ENCODE data around the gene MAP2K5.

The MAP2K5 gene

DNA sequence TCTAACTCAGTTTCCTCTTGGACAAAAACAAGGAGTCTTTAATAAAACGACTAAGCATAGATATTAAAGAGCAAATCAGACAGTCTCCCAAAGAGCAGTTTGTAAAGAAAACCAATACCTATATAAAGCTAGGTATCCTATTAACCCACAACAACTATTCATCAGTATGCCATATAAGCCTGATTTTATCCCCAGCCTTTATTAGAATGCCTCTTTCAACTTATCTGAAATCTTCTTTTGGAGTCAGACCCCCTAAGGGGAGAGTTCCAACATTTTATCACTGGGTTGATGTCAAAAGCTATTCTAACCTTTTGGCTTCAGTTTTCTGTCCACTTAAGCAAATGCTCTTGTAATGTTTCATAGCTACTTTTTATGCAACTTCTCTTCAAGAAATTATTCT, 17.8 kb downstream of the MAP2K5 start:
- no peak for DNase-seq

DNA sequence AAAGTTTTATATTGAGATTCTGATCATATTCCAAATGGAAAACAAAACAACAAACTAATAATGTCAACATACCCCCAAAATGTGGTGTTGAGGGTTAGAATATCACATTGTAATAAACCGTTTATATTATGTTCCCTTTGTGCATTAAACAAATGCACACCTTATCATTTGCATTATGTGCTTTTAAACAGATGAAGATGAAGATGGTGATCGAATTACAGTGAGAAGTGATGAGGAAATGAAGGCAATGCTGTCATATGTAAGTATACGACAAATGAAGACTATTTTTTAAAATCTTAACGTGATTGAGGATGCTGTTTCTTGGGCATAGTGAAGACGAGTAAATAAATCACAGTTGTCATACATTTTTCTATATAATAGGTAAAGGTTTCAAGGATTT, 20.6 kb downstream of the MAP2K5 start:
- DNase-seq, result no peak

DNA sequence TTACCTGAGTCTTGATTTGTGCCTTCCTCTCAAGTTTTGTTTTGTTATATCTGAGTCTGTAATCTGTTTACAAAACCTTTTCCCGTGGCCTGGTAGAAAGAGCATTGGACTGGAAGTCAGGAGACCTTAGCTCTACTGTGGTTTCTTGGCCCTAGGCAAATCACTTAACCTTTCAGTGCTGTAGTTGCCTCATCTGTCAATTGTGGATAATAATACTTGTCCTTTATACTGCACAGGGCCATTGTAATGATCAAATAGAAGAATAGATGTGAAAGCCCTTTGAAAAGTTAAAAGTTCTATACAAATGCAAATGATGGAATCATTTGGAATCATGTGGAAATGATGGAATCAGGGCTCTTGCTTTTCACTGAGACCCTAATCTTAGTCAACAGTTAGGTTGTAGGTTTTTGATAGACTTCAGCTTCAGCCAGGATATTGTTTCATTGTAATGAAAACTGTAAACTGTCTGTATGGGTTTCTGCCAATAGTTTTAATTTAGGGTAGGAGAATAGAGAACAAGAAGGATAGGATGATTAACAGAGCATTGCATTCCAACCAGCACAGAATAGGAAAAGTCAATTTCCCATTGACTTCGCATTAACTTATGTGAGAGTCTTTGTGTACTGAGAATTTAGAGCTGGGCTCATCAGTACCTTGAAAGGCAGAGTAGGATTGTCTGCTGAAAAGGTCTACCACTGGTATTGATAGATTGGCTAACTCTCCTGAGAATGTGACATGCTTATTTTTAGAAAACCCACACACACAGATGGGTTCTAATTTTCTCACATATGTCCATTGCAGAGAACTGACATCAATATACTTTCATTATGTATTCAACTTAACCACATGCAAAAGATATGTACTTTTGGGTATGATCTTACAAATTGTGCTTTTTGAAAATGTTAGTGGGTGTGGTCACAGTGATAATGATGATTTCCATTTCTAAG, 21.8 kb downstream of the MAP2K5 start:
- DNase-seq, result no peak

DNA sequence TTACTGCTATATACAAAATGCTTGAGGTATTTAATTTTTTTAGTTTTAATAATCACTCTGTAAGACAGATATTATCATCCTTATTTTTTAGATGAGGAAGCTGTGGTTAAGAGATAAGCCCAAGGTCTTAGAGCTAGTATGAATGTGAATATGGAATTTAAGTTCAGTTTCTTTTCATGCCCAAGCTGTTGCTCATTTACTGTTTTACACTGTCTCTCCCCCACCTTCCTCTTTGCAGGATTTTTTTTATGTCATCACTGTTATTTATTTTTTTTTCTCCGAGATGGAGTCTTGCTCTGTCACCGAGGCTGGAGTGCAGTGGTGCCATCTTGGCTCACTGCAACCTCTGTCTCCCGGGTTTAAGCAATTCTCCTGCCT, 22.5 kb downstream of the MAP2K5 start:
- DNase-seq, result no peak

DNA sequence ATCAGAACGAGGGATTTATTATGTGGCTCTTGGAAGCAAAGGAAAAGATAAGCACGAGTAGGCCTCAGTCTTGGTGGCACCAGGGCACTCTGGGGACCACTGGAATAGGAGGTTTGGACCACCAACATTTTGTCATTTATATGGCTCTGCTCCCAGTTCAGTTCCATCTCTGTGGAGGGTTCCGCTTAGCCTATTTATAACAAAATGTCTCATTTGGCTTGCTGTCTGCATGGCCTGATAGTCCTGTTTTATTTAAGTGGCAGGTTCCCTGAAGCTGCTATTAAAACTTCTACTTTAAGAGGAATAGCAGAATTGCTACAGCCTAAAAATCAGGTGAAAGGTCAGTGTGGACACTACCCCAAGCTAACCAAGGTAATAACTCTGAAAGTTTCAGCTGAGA, 27.2 kb downstream of the MAP2K5 start:
- DNase-seq, result no peak

DNA sequence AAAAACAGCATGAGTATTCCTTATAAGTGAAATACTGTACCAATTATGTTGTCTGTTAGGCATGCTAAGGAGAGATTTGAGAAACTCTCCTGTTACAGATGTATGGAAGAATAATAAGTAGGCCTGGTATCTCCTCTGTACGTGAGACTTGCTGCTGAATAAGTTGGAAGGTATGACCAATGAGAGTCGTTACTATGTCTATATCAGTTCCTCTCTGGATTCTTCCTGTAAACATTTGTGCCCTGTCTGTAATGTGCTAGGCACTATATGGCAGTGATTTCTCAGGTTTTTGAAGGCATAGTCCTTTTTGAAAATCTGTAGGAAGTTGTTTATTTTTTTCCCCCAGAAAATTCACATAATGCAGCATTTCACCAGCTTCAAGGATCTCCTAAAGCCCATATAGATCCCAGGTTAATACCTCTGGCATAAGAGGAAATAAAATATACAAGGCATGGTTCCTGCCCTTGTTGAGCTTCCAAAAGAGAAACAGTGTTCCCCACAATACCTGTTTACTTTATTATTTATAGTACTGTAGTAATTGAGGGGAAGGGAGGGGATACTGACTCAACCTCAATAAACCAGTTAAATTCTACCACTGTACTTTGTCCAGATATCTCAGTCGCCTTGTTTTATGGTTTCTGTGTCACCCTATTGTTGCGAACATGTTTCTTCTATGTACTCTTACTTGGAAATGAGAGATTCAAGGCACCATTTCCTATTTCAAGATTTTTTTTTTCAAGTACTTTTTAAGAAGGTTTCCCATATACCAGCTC, 28.6 kb downstream of the MAP2K5 start:
- DNase-seq, result no peak

DNA sequence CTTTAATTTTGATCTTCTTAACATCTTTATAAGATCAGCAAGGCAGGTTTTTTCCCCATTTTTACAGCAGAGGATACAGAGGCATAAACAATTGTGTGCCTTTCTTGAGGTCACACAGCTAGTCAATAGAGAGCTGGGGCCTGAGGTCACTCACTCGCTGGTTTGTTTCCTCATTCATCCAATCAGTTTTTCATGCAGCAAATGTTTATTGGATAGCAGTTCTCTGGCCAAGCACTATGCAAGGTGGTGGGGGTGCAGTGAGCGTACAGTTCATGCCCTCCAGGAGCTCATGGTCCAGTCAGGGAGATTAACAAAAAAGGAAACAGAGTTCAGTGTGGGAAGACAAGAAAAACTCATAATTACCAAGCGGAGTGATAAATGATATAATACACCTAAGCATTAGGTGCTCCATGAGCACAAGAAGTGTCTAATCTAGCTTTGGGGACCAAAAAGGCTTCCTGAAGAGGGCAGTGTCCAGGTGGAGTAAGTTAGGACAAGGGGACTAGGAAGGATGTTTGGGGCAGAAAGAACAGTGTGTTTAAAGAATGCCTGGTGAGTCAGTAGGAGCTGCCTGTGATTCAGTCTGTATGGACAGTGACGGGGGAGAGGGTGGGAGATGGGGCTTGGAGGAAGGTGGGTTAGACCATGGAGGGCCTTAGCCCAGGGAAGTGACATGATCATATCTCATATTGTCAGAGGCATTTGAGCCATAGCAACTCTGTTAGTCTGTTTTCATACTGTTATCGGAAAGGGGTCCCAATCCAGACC, 29.3 kb downstream of the MAP2K5 start:
- DNase-seq, result no peak

DNA sequence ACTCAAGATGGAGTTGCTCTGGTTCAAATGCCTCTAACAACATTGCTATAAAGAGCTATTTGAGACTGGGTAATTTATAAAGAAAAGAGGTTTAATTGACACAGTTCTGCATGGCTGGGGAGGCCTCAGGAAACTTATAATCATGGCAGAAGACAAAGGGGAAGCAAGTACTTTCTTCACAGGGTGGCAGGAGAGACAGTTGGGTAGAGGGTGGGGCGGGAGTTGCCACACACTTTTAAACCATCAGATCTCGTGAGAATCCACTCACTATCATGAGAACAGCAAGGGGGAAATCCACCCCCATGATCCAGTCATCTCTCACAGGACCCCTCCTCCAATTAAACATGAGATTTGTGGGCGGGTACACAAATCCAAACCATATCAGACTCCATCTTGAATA, 30.7 kb downstream of the MAP2K5 start:
- no peak for DNase-seq

DNA sequence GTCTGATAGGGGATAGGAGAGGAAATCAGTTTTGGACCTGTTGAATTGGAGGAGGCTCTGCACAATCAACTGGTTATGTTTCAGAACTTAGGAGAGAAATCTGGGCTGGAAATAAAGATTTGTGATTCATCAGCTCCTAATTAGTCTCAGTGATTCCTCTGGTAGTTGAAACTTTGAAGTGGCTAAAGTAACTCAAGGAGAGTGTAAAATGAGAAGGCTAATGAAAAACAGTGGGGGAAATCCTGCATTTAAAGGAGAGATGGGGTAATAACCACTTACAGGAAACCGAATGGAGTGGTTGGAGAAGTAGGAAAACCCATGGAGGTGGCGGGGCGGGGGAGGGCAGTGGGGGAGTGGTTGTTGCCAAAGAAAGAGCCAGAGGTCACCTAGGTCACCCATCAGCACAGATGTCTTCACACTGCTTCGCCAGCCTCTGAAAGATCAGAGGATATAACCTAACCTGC, 32.6 kb downstream of the MAP2K5 start:
- no peak for DNase-seq

DNA sequence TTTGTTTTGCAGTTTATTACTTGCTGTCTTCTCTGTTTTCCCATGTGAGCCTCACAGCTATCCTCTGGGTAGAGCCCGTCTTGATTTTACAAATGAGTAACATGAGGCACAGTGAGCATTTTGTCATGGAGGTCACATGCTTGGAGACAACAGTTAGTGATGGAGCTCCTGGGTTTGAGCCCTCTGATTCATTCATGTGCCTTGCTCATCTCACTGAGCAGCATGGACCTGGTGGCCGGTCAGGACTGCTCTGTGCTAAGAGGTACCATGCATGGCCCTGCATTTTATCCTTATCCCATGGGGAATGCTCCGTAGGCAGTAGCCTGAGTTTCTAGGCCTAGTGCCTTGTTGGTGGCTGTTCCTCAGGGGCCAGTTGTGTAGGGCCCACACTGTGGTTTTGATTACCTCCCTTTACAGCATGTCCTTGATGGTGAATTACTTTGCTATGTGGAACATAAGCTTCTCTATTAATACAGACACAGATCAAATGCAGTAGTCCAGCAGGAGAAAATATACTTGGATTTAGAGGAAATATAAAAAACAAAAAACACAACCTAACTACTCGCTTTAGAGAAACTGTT, 35.6 kb downstream of the MAP2K5 start:
- no peak for DNase-seq

DNA sequence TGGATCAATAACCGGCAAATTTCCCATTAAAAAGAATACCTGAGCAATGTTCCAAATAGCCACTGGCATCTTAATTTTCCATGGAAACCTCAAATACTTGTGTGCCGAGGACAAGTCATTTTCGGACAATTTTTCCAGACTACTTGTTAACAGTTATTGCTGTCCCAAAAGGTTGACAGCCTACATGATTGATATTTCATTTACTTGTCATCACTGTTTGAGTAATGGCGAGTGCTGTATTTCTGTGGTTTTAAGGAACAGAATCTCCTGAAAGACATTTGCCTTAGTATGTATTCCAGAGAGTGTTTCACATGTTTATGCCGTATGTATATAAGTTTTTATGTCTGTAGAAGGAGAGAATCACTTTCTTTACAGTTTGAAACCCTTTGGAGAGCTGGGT, 36.7 kb downstream of the MAP2K5 start:
- DNase-seq, result no peak

DNA sequence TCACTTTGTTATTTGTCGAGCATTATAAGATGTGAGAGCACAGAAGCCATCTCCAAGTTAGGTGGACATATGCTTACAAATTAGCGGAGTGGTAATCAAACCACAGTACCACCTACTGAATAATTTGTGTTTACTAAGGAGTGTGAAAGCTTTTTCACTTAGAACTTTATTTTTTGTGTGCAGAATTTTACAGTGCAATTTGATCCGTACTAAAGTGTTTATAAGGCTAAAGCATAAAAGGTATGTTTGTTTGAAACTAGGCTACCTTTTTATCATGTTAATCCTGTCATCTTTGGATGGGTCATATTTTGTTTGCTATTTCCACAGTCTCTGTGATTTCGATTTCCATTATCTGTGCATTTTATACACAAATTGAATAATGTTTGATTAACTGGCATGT, 37.5 kb downstream of the MAP2K5 start:
- DNase-seq, result no peak

DNA sequence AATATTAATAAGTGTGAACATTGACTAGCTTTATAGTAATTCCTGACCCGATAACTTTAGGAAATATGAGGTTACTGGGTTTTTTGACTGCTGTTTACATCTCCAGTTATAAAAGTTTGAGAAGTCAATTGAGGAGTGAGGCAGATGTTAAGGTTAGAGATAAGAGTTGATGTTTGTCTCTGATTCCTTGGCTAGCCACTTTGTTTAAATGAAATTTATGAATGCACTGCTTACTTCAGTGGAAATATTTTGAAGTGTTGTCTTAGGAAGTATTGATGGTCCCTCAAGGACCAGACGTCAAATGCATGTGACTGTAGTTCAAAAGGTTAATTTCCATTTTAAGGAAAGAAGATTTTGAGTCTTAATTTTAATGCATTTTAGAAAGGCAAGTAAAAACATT, 41.7 kb downstream of the MAP2K5 start:
- DNase-seq, result no peak

DNA sequence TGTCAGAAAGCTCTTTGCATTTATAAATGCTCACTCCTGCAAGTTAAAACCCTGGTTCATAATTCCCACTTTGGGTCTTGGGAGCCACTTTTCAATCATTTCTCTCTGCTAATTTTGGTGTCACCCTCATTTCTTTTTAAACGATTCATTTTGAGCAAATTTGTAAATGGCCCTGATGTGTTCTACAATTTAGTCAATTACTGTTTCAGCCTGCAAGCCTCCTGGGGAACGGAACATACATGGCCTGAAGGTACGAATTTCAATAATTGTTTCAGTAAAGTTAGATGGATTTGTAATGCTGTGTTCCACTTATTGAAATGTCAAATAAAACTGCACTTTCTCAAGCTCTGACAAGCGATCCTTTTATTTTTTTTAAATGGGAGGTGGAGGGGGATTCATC, 43.2 kb downstream of the MAP2K5 start:
- no peak for DNase-seq

DNA sequence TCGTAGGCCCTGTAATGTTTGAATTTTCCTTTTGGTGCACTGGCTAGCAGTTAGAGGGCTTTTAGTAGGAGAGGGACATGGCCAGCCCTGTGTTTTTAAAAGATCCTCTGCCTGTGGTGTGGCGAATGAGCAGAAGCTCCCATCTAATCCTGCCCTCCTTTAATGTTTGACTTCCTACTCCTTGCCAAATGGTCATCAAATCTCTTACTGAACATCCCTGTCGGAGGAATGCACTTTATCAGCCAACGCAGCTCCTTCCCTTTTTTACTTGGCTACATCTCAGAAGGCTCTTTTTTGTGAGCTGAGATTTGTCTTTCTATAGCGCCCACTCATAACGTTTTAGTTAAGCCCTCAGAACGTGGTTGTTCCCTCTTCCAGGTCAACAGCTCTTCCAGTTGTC, 44.8 kb downstream of the MAP2K5 start:
- DNase-seq, result no peak

DNA sequence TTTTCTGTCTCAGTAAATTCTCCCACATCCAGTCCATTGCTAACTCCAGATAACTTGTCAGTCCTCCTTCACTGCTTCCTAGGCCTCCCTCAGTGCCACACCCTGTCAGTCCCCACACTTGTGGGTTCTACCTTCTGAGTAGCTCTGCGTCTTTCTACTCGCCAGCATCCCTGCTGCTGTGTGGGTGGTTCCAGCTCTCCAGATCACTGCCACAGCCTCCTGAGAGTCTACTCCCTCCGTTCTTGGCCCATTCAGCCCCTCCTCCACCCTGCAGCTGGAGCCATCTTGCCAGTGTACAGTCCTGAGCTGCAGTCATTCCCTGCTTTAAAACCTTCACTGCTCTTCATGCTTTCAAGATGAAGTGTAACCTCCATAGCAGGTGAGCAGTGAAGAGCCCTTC, 45.3 kb downstream of the MAP2K5 start:
- DNase-seq, result no peak

DNA sequence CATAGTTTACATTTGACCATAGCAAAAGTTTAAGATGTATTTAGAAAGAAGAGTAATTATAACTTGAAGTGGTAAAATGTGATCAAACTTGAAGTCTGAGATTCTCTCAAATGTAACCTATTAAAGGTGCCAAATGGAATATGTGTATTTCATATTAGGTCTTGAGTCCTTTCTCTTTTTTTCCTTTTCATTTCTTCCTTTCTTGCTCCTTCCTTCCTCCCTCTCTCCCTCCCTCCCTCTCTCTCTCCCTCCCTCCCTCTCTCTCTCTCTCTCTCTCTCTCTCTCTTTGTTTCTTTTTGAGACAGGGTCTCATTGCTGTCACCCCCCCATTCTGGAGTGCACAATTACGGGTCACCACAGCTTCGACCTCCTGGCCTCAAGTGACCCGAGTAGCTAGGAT, 47.7 kb downstream of the MAP2K5 start:
- no peak for DNase-seq

DNA sequence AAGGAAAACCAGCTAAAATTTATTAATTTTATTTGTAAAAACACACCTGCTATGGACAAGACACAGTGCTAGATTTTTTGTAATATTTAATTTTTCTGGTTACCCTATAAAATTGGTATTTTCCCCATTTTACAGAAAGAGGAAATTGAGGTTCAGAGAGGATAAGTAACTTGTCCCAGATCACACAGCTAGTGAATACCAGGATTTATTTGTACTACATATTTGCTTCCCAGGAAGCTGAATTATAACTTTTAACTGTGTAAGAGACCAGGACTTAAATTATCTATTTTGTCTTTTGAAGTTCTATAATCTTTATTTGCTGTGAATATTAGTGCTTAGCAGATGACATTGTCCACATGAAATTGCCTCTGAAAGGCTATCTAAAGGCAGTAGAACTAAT, 49.7 kb downstream of the MAP2K5 start:
- no peak for DNase-seq

DNA sequence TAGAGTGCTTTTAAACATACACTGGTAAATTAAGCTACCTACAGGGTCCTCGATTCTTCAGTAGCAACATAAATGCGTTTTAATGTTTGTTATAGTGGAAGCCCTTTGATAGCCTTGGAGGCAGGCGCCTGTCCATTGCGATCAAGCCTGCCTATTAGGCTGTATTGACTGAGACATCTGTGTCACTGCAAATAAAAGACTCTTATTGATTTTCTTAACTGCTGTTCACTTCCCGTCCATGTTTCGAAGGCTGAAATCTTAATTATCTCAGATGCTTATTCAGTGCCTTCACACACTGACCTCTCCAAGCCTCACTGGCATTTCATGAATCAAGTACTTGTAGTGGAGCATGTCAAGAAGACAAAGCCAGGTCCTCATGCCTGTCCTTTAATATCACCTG, 51.1 kb downstream of the MAP2K5 start:
- no peak for DNase-seq

DNA sequence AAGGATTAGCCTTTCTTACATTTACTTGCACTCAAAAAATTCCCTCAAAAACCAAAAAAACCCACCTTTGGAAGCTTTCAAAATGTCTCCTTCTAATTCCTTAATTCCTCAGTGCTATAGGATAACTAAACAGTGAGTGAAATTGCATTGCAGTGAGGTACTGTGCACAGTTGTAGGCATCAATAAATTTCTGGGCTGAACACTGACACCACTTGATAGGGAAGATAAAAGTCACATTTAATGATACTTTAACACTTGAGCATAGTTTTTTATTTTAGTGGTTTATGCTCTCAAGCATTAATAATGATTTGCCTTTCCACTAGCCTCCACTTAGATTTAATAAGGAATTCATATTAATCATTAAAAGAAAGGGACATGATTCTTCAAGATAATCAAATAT, 52.3 kb downstream of the MAP2K5 start:
- DNase-seq, result no peak

DNA sequence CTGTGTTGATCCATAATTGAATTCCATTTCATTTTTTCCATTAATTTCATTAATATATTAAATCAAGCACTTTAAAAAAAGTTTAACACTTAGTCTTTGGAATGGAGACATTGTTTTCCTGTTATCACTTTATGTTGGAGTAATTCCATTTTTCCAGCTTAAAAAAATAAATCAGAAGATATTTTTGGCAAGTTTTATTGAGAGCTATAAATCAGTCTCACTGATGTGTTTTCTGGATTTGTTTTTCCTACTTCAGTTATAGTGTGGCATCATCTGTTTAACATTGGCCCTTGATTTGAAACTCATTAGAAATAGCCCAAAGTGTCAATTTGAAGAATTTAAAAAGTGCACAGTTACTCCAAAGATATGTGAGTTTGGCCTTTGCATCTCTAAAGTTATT, 53.1 kb downstream of the MAP2K5 start:
- DNase-seq, result no peak

DNA sequence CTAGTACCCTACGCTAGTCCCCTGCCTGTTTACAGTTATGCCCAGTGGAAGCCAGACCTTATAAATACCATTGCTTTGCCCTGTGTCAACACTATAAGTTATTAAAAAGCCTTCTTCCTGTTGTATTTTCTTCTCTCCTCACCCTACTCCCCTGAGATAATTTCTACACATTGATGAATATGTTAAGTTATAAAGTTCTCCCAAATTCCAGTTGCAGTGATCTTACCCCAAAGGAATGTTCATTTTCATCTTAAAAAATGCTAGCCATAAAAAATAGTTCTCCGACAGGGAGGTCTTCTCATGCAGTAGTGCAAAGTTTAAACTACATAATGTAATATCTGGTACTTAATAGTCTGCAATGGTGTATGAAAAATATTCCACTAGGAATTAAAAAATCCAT, 58.6 kb downstream of the MAP2K5 start:
- DNase-seq, result no peak

DNA sequence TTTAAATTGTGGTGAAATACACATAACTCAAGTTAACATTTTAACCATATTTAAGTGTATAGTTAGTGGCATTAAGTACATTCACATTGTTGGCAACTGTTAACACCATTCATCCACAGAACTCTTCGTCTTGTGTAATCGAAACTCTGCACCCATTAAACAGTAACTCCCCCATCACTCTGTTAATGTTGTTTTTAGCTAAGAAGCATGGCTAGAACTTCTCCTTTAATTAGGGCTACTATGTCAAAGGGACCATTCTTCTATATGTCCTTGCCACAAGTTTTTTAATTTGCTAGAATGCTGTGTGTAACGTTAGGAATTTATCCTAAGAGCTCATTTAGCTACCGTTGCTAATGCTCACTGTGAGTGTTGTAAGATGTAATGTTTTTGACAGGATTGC, 60.6 kb downstream of the MAP2K5 start:
- no peak for DNase-seq
